ENCODE results near the gene PAXX. TPM values are rescaled to one million over a fixed set of nuclear protein-coding genes. Genes with fewer than 3 reads are reported as not detected.

PAXX gene
- total RNA-seq, 4 donors from 2014 or later: 52.3 to 92.4 (median 63.0) TPM

GRCh38 chr9:136962701-136963248 is 29.4 kb upstream of the PAXX start:
- no peak overlapping the region for H3K27ac ChIP-seq
- no peak overlapping the region for H3K4me3 ChIP-seq
- TF ChIP-seq POLR2A (IDR thresholded peaks at IDR 0.05) (no peak), CTCF (IDR thresholded peaks at IDR 0.05) (no peak)
- H3K4me1 ChIP-seq: peaks cover 0 to 26% (median 0%) of the 10 kb centered on the region in 4 donors
- no peaks in the 10 kb centered on the region for H3K27me3 ChIP-seq
- no peak for DNase-seq
- H3K36me3 ChIP-seq: no peaks in the 10 kb centered on the region
- no peaks in the 10 kb centered on the region for H3K9me3 ChIP-seq

GRCh38 chr9:136963341-136963740 is 28.9 kb upstream of the PAXX start:
- no peak overlapping the region for H3K27ac ChIP-seq
- no peaks in the 10 kb centered on the region for H3K36me3 ChIP-seq
- DNase-seq: no peak
- H3K4me3 ChIP-seq: no peak overlapping the region
- TF ChIP-seq CTCF (IDR thresholded peaks at IDR 0.05) (no peak), POLR2A (IDR thresholded peaks at IDR 0.05) (no peak)
- peaks cover 0 to 26% (median 0%) of the 10 kb centered on the region in 4 donors for H3K4me1 ChIP-seq
- H3K27me3 ChIP-seq: no peaks in the 10 kb centered on the region
- no peaks in the 10 kb centered on the region for H3K9me3 ChIP-seq

GRCh38 chr9:136963751-136964150 is 28.5 kb upstream of the PAXX start:
- Histone ChIP-seq H3K4me1 (peaks cover 0 to 26% (median 0%) of the 10 kb centered on the region in 4 donors), H3K27me3 (no peaks in the 10 kb centered on the region), H3K4me3 (no peak overlapping the region), H3K36me3 (no peaks in the 10 kb centered on the region), H3K9me3 (no peaks in the 10 kb centered on the region), H3K27ac (no peak overlapping the region)
- no peak for DNase-seq
- TF ChIP-seq CTCF (IDR thresholded peaks at IDR 0.05) (no peak), POLR2A (IDR thresholded peaks at IDR 0.05) (no peak)

GRCh38 chr9:136964171-136964689 is 28.0 kb upstream of the PAXX start:
- Histone ChIP-seq H3K27ac (peak overlapping the region in 1 of 4 donors; percentile 5), H3K27me3 (no peaks in the 10 kb centered on the region), H3K4me1 (peaks cover 0 to 26% (median 0%) of the 10 kb centered on the region in 4 donors), H3K4me3 (no peak overlapping the region), H3K36me3 (no peaks in the 10 kb centered on the region), H3K9me3 (no peaks in the 10 kb centered on the region)
- peak in 2 of 3 donors; percentile 62 to 70 for DNase-seq
- no peak for TF ChIP-seq CTCF (IDR thresholded peaks at IDR 0.05)

GRCh38 chr9:136964833-136965422 is 27.3 kb upstream of the PAXX start:
- Histone ChIP-seq H3K27ac (peak overlapping the region in 1 of 4 donors; percentile 5), H3K27me3 (no peaks in the 10 kb centered on the region), H3K4me1 (peaks cover 0 to 26% (median 0%) of the 10 kb centered on the region in 4 donors), H3K4me3 (no peak overlapping the region), H3K9me3 (no peaks in the 10 kb centered on the region), H3K36me3 (no peaks in the 10 kb centered on the region)
- TF ChIP-seq CTCF (IDR thresholded peaks at IDR 0.05) (no peak), POLR2A (IDR thresholded peaks at IDR 0.05) (no peak)
- DNase-seq: no peak

All from Peyer's patch (tissue), 4 donors.